ENCODE results near the gene MAN1A2.

The MAN1A2 gene

DNA sequence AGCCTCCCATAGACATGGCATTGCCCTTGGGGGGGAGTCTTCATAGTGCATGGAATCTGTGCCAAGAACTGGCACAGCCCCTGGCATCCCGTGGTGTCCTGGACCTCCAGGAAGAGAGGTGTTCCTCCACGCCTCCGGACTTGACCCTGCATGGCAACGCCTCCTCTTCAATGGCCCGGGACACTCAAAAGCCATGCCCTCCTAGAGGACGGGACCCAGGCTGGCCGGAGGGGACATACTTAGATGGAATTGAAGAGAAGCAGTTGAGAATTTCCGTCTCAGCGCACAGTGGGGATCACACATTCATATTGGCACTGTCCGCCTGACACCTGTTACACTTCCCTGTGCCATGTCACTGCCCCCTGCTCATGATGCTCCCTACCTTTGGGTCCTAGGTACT, 200.2 kb downstream of the MAN1A2 start:
- Histone ChIP-seq H3K79me1 (replicated peaks; ENCODE audit: low read length, poor library complexity, severe bottlenecking) (no peaks in the 10 kb centered on the region), H3K4me3 (ENCODE audit: insufficient read depth in 1 of 2, low read depth in 1 of 2, low read length in 2 of 2) (no peak overlapping the region), H3K4me1 (ENCODE audit: control insufficient read depth, insufficient read depth, low read depth, low read length) (no peaks in the 10 kb centered on the region), H2BK5ac (ENCODE audit: low read depth, low read length, poor library complexity, severe bottlenecking) (no peak overlapping the region), H3K9ac (ENCODE audit: low read length) (no peak overlapping the region), H4K91ac (ENCODE audit: low read length) (no peak overlapping the region), H2BK12ac (ENCODE audit: low read length in 2 of 2) (no peak overlapping the region), H2BK15ac (ENCODE audit: low read depth, poor library complexity, severe bottlenecking) (no peak overlapping the region), H3K14ac (ENCODE audit: low read length in 2 of 2) (no peak overlapping the region), H2AFZ (ENCODE audit: low read depth, low read length) (no peak overlapping the region), H3K4ac (ENCODE audit: low read depth in 1 of 2, low read length in 2 of 2) (no peak overlapping the region), H2AK5ac (ENCODE audit: low read length, severe bottlenecking) (no peak overlapping the region), H3K9me3 (ENCODE audit: control insufficient read depth, low read length) (no peaks in the 10 kb centered on the region), H3K27ac (ENCODE audit: low read length, poor library complexity, severe bottlenecking) (no peak overlapping the region), H3K18ac (ENCODE audit: low read depth in 1 of 2, low read length in 2 of 2) (no peak overlapping the region), H3K36me3 (ENCODE audit: control insufficient read depth in 1 of 2, insufficient read depth in 2 of 2, low read depth in 1 of 2, low read length in 2 of 2) (no peaks in the 10 kb centered on the region), H3K27me3 (ENCODE audit: control insufficient read depth in 1 of 2, insufficient read depth in 1 of 2, low read length in 2 of 2) (peaks cover 18 to 27% of the 10 kb centered on the region in 2 experiments), H3K23ac (ENCODE audit: low read length in 2 of 2) (peak overlapping the region in 1 of 2 experiments; percentile 9), H2BK120ac (ENCODE audit: low read depth, low read length) (no peak overlapping the region), H4K8ac (ENCODE audit: low read length) (no peak overlapping the region), H3K4me2 (ENCODE audit: low read length, poor library complexity, severe bottlenecking) (no peak overlapping the region)
- no peak for DNase-seq
- WGBS: 92% methylated on average over 10 of the region's 10 CpGs

DNA sequence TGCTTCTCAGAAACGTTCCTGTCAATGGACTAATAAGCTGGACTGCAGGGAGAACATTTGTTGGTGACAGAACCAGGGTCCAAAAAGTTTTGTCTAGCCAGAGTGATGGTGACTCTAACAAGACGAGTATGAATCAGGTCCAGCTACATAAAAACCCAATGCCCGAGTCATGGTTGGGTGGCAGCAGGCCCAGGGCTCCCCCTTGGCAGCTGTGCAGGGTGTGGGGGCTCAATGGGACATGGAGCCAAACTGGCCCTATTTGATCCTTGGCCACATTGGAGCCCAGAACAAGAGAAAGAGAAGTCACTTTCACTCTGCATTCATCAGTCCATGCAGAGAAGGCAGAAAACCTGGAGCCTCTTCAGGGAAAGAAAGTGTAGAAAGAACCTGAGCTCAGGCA, 200.7 kb downstream of the MAN1A2 start:
- H2AK5ac ChIP-seq (ENCODE audit: low read length, severe bottlenecking): no peak overlapping the region
- H3K27ac ChIP-seq (ENCODE audit: low read length, poor library complexity, severe bottlenecking): no peak overlapping the region
- no peaks in the 10 kb centered on the region for H3K4me1 ChIP-seq (ENCODE audit: control insufficient read depth, insufficient read depth, low read depth, low read length)
- no peak overlapping the region for H3K4me2 ChIP-seq (ENCODE audit: low read length, poor library complexity, severe bottlenecking)
- no peak overlapping the region for H2BK12ac ChIP-seq (ENCODE audit: low read length in 2 of 2)
- no peaks in the 10 kb centered on the region for H3K9me3 ChIP-seq (ENCODE audit: control insufficient read depth, low read length)
- H3K27me3 ChIP-seq (ENCODE audit: control insufficient read depth in 1 of 2, insufficient read depth in 1 of 2, low read length in 2 of 2): peaks cover 13 to 22% of the 10 kb centered on the region in 2 experiments
- no peaks in the 10 kb centered on the region for H3K36me3 ChIP-seq (ENCODE audit: control insufficient read depth in 1 of 2, insufficient read depth in 2 of 2, low read depth in 1 of 2, low read length in 2 of 2)
- 70% methylated on average over 3 of the region's 3 CpGs for WGBS
- no peak overlapping the region for H4K8ac ChIP-seq (ENCODE audit: low read length)
- no peak overlapping the region for H2BK15ac ChIP-seq (ENCODE audit: low read depth, poor library complexity, severe bottlenecking)
- H3K4ac ChIP-seq (ENCODE audit: low read depth in 1 of 2, low read length in 2 of 2): no peak overlapping the region
- no peak overlapping the region for H3K18ac ChIP-seq (ENCODE audit: low read depth in 1 of 2, low read length in 2 of 2)
- H2AFZ ChIP-seq (ENCODE audit: low read depth, low read length): peak overlapping the region; percentile 20
- DNase-seq: no peak
- no peaks in the 10 kb centered on the region for H3K79me1 ChIP-seq (replicated peaks; ENCODE audit: low read length, poor library complexity, severe bottlenecking)
- no peak overlapping the region for H3K4me3 ChIP-seq (ENCODE audit: insufficient read depth in 1 of 2, low read depth in 1 of 2, low read length in 2 of 2)
- H3K23ac ChIP-seq (ENCODE audit: low read length in 2 of 2): no peak overlapping the region
- H4K91ac ChIP-seq (ENCODE audit: low read length): no peak overlapping the region
- no peak overlapping the region for H2BK120ac ChIP-seq (ENCODE audit: low read depth, low read length)
- H3K14ac ChIP-seq (ENCODE audit: low read length in 2 of 2): no peak overlapping the region
- no peak overlapping the region for H2BK5ac ChIP-seq (ENCODE audit: low read depth, low read length, poor library complexity, severe bottlenecking)
- no peak overlapping the region for H3K9ac ChIP-seq (ENCODE audit: low read length)

DNA sequence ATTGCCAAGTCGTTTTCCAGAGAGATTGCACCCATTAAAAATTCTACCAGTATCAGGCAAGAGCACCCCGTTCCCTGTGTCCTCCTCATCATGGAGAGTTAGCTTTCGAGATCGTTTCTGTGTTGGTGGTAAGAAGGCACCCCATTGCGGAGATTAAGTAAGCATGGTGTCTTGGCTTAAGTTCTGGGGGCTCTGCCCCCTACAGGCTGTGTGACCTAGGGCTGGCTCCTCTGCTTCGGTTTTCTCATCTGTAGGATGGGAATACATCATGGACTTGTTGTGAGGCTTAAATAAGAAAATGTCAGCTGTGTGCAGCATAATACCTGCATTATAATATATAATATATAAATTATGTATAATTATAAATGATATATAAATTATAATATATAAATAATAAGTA, 201.8 kb downstream of the MAN1A2 start:
- 83% methylated on average over 5 of the region's 6 CpGs for WGBS
- Histone ChIP-seq H3K4ac (ENCODE audit: low read depth in 1 of 2, low read length in 2 of 2) (no peak overlapping the region), H3K4me3 (ENCODE audit: insufficient read depth in 1 of 2, low read depth in 1 of 2, low read length in 2 of 2) (no peak overlapping the region), H3K9ac (ENCODE audit: low read length) (no peak overlapping the region), H3K79me1 (replicated peaks; ENCODE audit: low read length, poor library complexity, severe bottlenecking) (no peaks in the 10 kb centered on the region), H3K14ac (ENCODE audit: low read length in 2 of 2) (no peak overlapping the region), H3K36me3 (ENCODE audit: control insufficient read depth in 1 of 2, insufficient read depth in 2 of 2, low read depth in 1 of 2, low read length in 2 of 2) (no peaks in the 10 kb centered on the region), H3K23ac (ENCODE audit: low read length in 2 of 2) (no peak overlapping the region), H4K8ac (ENCODE audit: low read length) (no peak overlapping the region), H3K18ac (ENCODE audit: low read depth in 1 of 2, low read length in 2 of 2) (no peak overlapping the region), H3K27ac (ENCODE audit: low read length, poor library complexity, severe bottlenecking) (no peak overlapping the region), H2BK12ac (ENCODE audit: low read length in 2 of 2) (no peak overlapping the region), H3K9me3 (ENCODE audit: control insufficient read depth, low read length) (no peaks in the 10 kb centered on the region), H2AFZ (ENCODE audit: low read depth, low read length) (no peak overlapping the region), H4K91ac (ENCODE audit: low read length) (no peak overlapping the region), H2AK5ac (ENCODE audit: low read length, severe bottlenecking) (no peak overlapping the region), H3K27me3 (ENCODE audit: control insufficient read depth in 1 of 2, insufficient read depth in 1 of 2, low read length in 2 of 2) (peaks cover 10 to 13% of the 10 kb centered on the region in 2 experiments), H3K4me2 (ENCODE audit: low read length, poor library complexity, severe bottlenecking) (no peak overlapping the region), H2BK120ac (ENCODE audit: low read depth, low read length) (no peak overlapping the region), H3K4me1 (ENCODE audit: control insufficient read depth, insufficient read depth, low read depth, low read length) (peaks cover 5% of the 10 kb centered on the region), H2BK5ac (ENCODE audit: low read depth, low read length, poor library complexity, severe bottlenecking) (no peak overlapping the region), H2BK15ac (ENCODE audit: low read depth, poor library complexity, severe bottlenecking) (no peak overlapping the region)
- no peak for DNase-seq

DNA sequence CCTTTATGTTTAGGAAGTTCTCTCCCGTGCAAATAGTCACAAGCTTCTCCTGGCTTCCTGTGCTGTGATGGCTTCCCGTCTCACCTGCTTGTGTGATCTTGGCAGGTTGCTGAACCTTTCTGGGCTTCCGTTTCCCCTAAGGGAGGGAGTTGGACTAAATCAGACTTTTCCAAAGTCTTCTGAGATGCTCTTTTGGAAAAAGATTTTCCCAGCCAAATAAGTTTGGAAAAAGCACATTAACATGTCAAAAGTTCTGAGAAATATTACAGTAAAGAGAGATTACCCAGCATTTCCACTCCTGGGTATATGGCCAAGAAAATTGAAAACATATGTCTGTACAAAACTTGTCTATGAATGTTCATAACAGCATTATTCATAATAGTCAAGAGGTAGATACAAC, 202.6 kb downstream of the MAN1A2 start:
- no peak overlapping the region for H3K27ac ChIP-seq (ENCODE audit: low read length, poor library complexity, severe bottlenecking)
- H2BK12ac ChIP-seq (ENCODE audit: low read length in 2 of 2): no peak overlapping the region
- H3K14ac ChIP-seq (ENCODE audit: low read length in 2 of 2): no peak overlapping the region
- H3K36me3 ChIP-seq (ENCODE audit: control insufficient read depth in 1 of 2, insufficient read depth in 2 of 2, low read depth in 1 of 2, low read length in 2 of 2): no peaks in the 10 kb centered on the region
- no peak overlapping the region for H3K18ac ChIP-seq (ENCODE audit: low read depth in 1 of 2, low read length in 2 of 2)
- H2BK120ac ChIP-seq (ENCODE audit: low read depth, low read length): no peak overlapping the region
- no peak overlapping the region for H2AK5ac ChIP-seq (ENCODE audit: low read length, severe bottlenecking)
- no peaks in the 10 kb centered on the region for H3K79me1 ChIP-seq (replicated peaks; ENCODE audit: low read length, poor library complexity, severe bottlenecking)
- no peak overlapping the region for H3K9ac ChIP-seq (ENCODE audit: low read length)
- no peak overlapping the region for H4K8ac ChIP-seq (ENCODE audit: low read length)
- no peak for DNase-seq
- no peak overlapping the region for H3K4me3 ChIP-seq (ENCODE audit: insufficient read depth in 1 of 2, low read depth in 1 of 2, low read length in 2 of 2)
- no peak overlapping the region for H4K91ac ChIP-seq (ENCODE audit: low read length)
- H3K23ac ChIP-seq (ENCODE audit: low read length in 2 of 2): no peak overlapping the region
- H3K4me2 ChIP-seq (ENCODE audit: low read length, poor library complexity, severe bottlenecking): no peak overlapping the region
- no peak overlapping the region for H2BK15ac ChIP-seq (ENCODE audit: low read depth, poor library complexity, severe bottlenecking)
- H3K4me1 ChIP-seq (ENCODE audit: control insufficient read depth, insufficient read depth, low read depth, low read length): peaks cover 5% of the 10 kb centered on the region
- WGBS: 87% methylated on average over 2 of the region's 3 CpGs
- H3K4ac ChIP-seq (ENCODE audit: low read depth in 1 of 2, low read length in 2 of 2): no peak overlapping the region
- peaks cover 9% of the 10 kb centered on the region in 2 experiments for H3K27me3 ChIP-seq (ENCODE audit: control insufficient read depth in 1 of 2, insufficient read depth in 1 of 2, low read length in 2 of 2)
- no peak overlapping the region for H2BK5ac ChIP-seq (ENCODE audit: low read depth, low read length, poor library complexity, severe bottlenecking)
- no peak overlapping the region for H2AFZ ChIP-seq (ENCODE audit: low read depth, low read length)
- no peaks in the 10 kb centered on the region for H3K9me3 ChIP-seq (ENCODE audit: control insufficient read depth, low read length)

Measured in mesenchymal stem cell (in vitro differentiated cells and primary cell).